OCI-LY3 (cell line): Measurements from ENCODE around the gene ALKAL2.

Experiments used
- H2AFZ ChIP-seq: fragments of 200-600, 300-600 bp; shearing (Covaris generic); 2 replicates; pipeline ENCODE4 v1.6.0; 2014; ENCODE audit warnings: antibody characterized with exemption, low read depth, low read length
- H3K27ac ChIP-seq: fragments of 200-600, 300-600 bp; sonication (generic); 2 replicates; pipeline ENCODE4 v1.5.1; 2014; ENCODE audit warnings: mild to moderate bottlenecking, low read length, moderate library complexity, mixed read lengths
- H3K27me3 ChIP-seq: fragments of 200-600, 300-600 bp; sonication (generic); 2 replicates; pipeline ENCODE4 v1.6.1; 2014; ENCODE audit warnings: low read depth, low read length, mixed read lengths
- H3K36me3 ChIP-seq: fragments of 200-600, 300-600 bp; sonication (generic); replicated peaks from 2 replicates; pipeline ENCODE3; 2014; ENCODE audit warnings: low read depth, low read length, mixed read lengths
- H3K4me1 ChIP-seq: fragments of 300-600, 200-600 bp; sonication (generic); 2 replicates; pipeline ENCODE4 v1.6.1; 2014; ENCODE audit warnings: low read length, mixed read lengths
- H3K4me2 ChIP-seq: fragments of 200-600, 300-600 bp; sonication (generic); 2 replicates; pipeline ENCODE4 v1.6.1; 2014; ENCODE audit warnings: low read length, mixed read lengths
- H3K4me3 ChIP-seq: fragments of 300-600, 200-600 bp; sonication (generic); 2 replicates; pipeline ENCODE4 v1.5.1; 2014; ENCODE audit warnings: antibody characterized with exemption, mild to moderate bottlenecking, low read length, moderate library complexity
- H3K79me2 ChIP-seq: fragments of 300-600, 200-600 bp; shearing (Covaris generic); 2 replicates; pipeline ENCODE4 v1.6.1; 2014; ENCODE audit warnings: mild to moderate bottlenecking, low read length, mixed read lengths
- H3K9ac ChIP-seq: fragments of 300-600, 200-600 bp; shearing (Covaris generic); 2 replicates; pipeline ENCODE4 v1.6.0; 2014; ENCODE audit warnings: mild to moderate bottlenecking, low read length, moderate library complexity
- H3K9me3 ChIP-seq: fragments of 200-600, 300-600 bp; shearing (Covaris generic); 2 replicates; pipeline ENCODE4 v1.6.1; 2014; ENCODE audit warnings: low read length, mixed read lengths; ENCODE audit not compliant: insufficient read depth
- H4K20me1 ChIP-seq: fragments of 200-600, 300-600 bp; sonication (generic); 2 replicates; pipeline ENCODE4 v1.6.1; 2016; ENCODE audit warnings: low read length, mixed read lengths; ENCODE audit not compliant: insufficient read depth
- EZH2phosphoT487 ChIP-seq: fragments of 200-600 bp; shearing (Covaris generic); IDR thresholded peaks from 2 replicates; pipeline ENCODE4 v1.6.1; 2018; ENCODE audit warnings: antibody characterized with exemption, mixed run types, low read depth
- TF ChIP-seq, protein P1 (sequence below): fragments of 200-600, 300-600 bp; sonication (generic); IDR thresholded peaks from 2 replicates; pipeline ENCODE4 v1.5.1; 2014; ENCODE audit warnings: antibody characterized with exemption, low read length, low read depth

Gene ALKAL2

DNA sequence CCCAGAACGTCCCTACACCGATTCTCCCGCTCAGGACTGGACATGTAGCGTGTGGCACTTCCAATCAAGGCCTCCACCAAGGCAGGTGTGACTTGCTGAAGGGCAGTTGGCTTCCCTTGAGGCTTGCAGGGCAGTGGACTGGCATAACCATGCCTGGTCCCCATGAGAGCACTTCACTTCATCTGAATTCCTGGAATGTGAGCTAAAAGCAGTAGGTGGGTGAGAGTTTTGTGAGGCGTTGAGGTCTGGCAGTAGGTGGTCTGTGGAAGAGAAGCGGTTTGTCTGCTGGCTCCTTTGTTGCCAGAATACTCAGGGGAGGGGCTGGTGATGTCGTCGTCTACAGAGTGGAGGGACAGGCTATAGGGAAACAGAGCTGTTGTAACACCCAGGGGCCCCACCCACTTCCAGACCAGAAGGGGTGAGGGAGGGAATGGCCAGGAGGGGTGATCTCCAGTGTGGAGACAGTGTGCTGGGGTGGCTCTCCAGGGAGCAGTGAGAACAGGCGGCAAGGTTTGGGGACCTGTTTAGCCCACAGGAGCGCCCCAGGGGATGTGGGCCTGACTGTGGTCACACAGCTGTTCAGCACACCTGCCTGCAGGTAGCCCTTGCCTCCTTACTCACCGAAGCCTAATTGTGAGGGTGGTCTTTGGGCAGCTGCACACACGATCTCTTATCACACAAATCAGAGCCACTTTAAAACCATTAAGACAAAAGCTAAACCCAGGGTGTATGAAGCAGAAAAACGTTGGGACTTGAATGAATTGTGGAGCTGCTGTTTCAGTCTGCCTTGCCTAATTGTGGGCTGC, 21.5 kb upstream of the ALKAL2 start:
- H3K9me3 ChIP-seq: no peaks in the 10 kb centered on the region
- H4K20me1 ChIP-seq: no peaks in the 10 kb centered on the region
- H3K9ac ChIP-seq: no peak overlapping the region
- TF ChIP-seq, protein P1, sequence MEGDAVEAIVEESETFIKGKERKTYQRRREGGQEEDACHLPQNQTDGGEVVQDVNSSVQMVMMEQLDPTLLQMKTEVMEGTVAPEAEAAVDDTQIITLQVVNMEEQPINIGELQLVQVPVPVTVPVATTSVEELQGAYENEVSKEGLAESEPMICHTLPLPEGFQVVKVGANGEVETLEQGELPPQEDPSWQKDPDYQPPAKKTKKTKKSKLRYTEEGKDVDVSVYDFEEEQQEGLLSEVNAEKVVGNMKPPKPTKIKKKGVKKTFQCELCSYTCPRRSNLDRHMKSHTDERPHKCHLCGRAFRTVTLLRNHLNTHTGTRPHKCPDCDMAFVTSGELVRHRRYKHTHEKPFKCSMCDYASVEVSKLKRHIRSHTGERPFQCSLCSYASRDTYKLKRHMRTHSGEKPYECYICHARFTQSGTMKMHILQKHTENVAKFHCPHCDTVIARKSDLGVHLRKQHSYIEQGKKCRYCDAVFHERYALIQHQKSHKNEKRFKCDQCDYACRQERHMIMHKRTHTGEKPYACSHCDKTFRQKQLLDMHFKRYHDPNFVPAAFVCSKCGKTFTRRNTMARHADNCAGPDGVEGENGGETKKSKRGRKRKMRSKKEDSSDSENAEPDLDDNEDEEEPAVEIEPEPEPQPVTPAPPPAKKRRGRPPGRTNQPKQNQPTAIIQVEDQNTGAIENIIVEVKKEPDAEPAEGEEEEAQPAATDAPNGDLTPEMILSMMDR: no peak
- no peak for TF ChIP-seq EZH2phosphoT487
- no peaks in the 10 kb centered on the region for H3K36me3 ChIP-seq
- no peaks in the 10 kb centered on the region for H3K79me2 ChIP-seq
- no peak overlapping the region for H3K4me2 ChIP-seq
- no peak overlapping the region for H3K4me3 ChIP-seq
- no peaks in the 10 kb centered on the region for H3K4me1 ChIP-seq
- no peak overlapping the region for H2AFZ ChIP-seq
- H3K27me3 ChIP-seq: no peaks in the 10 kb centered on the region
- no peak overlapping the region for H3K27ac ChIP-seq

DNA sequence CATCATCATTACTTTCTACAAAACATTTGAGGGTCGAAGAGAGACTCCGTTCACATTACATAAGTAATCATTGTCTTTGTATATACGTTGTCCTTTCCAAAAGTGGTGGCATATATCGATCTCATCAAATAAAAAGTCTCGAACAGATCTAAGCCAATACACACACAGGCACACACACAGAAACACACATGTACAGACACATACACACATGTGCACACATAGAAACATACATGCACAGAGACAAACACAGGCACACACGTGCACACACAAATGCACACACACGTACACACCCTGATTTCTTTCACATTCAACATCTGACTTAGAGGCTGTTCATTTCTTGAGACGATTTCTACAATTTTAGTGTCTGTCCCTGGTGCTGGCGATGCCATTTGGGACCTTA, 17.5 kb upstream of the ALKAL2 start:
- Histone ChIP-seq H3K4me1 (no peaks in the 10 kb centered on the region), H3K9me3 (no peaks in the 10 kb centered on the region), H3K27me3 (no peaks in the 10 kb centered on the region), H3K4me3 (no peak overlapping the region), H4K20me1 (no peaks in the 10 kb centered on the region), H2AFZ (no peak overlapping the region), H3K27ac (no peak overlapping the region), H3K9ac (no peak overlapping the region), H3K36me3 (no peaks in the 10 kb centered on the region), H3K4me2 (no peak overlapping the region), H3K79me2 (no peaks in the 10 kb centered on the region)
- TF ChIP-seq, protein P1: no peak
- no peak for TF ChIP-seq EZH2phosphoT487

DNA sequence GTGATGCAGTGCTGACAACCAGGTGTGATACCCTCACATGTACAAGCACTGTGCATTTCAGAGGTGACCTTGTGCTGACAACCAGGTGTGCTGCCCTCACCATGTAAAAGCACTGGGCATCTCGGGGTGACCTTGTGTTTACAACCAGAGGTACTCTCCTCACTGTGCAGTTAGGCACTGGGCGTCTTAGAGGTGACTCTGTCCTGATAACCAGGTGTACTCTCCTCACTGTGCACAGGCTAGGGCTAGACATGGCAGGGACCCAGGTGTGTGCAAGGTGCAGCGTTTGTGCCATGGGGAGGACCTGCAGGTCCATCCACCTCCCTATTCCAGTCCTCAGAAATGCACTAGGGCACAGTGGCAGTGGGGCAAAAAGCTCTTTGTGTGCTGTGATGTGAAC, 8.5 kb upstream of the ALKAL2 start:
- H3K9ac ChIP-seq: no peak overlapping the region
- H3K4me3 ChIP-seq: no peak overlapping the region
- H4K20me1 ChIP-seq: no peaks in the 10 kb centered on the region
- no peaks in the 10 kb centered on the region for H3K27me3 ChIP-seq
- no peak overlapping the region for H2AFZ ChIP-seq
- H3K4me2 ChIP-seq: no peak overlapping the region
- H3K9me3 ChIP-seq: no peaks in the 10 kb centered on the region
- TF ChIP-seq EZH2phosphoT487: no peak
- TF ChIP-seq, protein P1: no peak
- no peaks in the 10 kb centered on the region for H3K4me1 ChIP-seq
- H3K36me3 ChIP-seq: peaks cover 4% of the 10 kb centered on the region
- H3K27ac ChIP-seq: no peak overlapping the region
- H3K79me2 ChIP-seq: no peaks in the 10 kb centered on the region

DNA sequence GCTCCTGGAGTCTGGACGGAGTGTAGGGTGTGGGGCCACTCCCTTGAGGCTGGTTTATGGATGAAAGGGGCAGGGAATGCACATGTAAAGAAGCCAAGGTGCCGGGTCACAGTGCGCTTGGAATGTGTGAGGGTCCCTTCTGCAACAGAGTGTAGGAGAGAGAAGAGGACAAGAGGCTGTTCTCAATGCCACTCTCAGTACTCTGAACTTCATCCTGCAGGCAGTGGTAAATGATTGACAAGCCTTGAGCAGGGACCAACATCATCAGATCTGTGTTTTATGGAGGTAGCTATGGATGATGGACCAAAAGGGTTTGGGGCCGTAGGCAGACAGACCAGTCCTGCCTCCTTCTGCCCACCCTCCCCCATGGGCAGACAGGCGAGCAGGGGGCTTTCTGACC, 7.2 kb upstream of the ALKAL2 start:
- no peak overlapping the region for H3K27ac ChIP-seq
- H3K4me1 ChIP-seq: no peaks in the 10 kb centered on the region
- H3K27me3 ChIP-seq: no peaks in the 10 kb centered on the region
- no peak overlapping the region for H3K4me2 ChIP-seq
- H3K9ac ChIP-seq: no peak overlapping the region
- TF ChIP-seq EZH2phosphoT487: no peak
- TF ChIP-seq, protein P1: no peak
- peaks cover 4% of the 10 kb centered on the region for H3K36me3 ChIP-seq
- H3K79me2 ChIP-seq: no peaks in the 10 kb centered on the region
- no peak overlapping the region for H3K4me3 ChIP-seq
- H2AFZ ChIP-seq: no peak overlapping the region
- no peaks in the 10 kb centered on the region for H4K20me1 ChIP-seq
- no peaks in the 10 kb centered on the region for H3K9me3 ChIP-seq
